HG03571 (cell line): Measurements from ENCODE around the gene PEBP1.

ENCODE experiments used
- ATAC-seq: cut with Tn5 transposase; IDR thresholded peaks from one replicate; pipeline ENCODE4 v1.9.1; 2021; ENCODE audit not compliant: unreplicated experiment

The PEBP1 gene

GRCh38 chr12:118190266-118190665 lies 54.3 kb downstream of the PEBP1 start:
- ATAC-seq, result no peak

- no peak for ATAC-seq
Measured at GRCh38 chr12:118193477-118193876, 57.6 kb downstream of the PEBP1 start.

- ATAC-seq, result no peak
Measured at GRCh38 chr12:118193958-118194357, 58.0 kb downstream of the PEBP1 start.
